Measurements from ENCODE around the gene CUX1.
A peak's percentile ranks its signal among the peaks of the same experiment; 100 is the strongest.

CUX1 gene

GRCh38 chr7:102185796-102186195 lies 368.4 kb downstream of the CUX1 start:
- TF ChIP-seq CTCF (IDR thresholded peaks at IDR 0.05; ENCODE audit: insufficient read depth, low read depth, low read length, missing control alignments) = no peak
- no peak overlapping the region for H3K4me3 ChIP-seq (ENCODE audit: low read length)
- DNase-seq (ENCODE audit: low read depth) = no peak

GRCh38 chr7:102186306-102186705 lies 368.9 kb downstream of the CUX1 start:
- H3K4me3 ChIP-seq (ENCODE audit: low read length) = no peak overlapping the region
- DNase-seq (ENCODE audit: low read depth) = peak; percentile 72
- TF ChIP-seq CTCF (IDR thresholded peaks at IDR 0.05; ENCODE audit: insufficient read depth, low read depth, low read length, missing control alignments) = no peak

- TF ChIP-seq CTCF (IDR thresholded peaks at IDR 0.05; ENCODE audit: insufficient read depth, low read depth, low read length, missing control alignments) = no peak
- no peak for DNase-seq (ENCODE audit: low read depth)
Observed at GRCh38 chr7:102188746-102189145, 371.3 kb downstream of the CUX1 start.

GRCh38 chr7:102189756-102190155 lies 372.3 kb downstream of the CUX1 start:
- DNase-seq (ENCODE audit: low read depth) = no peak
- TF ChIP-seq CTCF (IDR thresholded peaks at IDR 0.05; ENCODE audit: insufficient read depth, low read depth, low read length, missing control alignments) = no peak
- H3K4me3 ChIP-seq (ENCODE audit: low read length) = no peak overlapping the region

More at GRCh38 chr7:102188746-102189145, 371.3 kb downstream of the CUX1 start:
- no peak overlapping the region for H3K4me3 ChIP-seq (ENCODE audit: low read length)

GRCh38 chr7:102190776-102191350 lies 373.4 kb downstream of the CUX1 start:
- DNase-seq (ENCODE audit: low read depth) = no peak
- TF ChIP-seq CTCF (IDR thresholded peaks at IDR 0.05; ENCODE audit: insufficient read depth, low read depth, low read length, missing control alignments) = no peak
- no peak overlapping the region for H3K4me3 ChIP-seq (ENCODE audit: low read length)

GRCh38 chr7:102191556-102192379 lies 374.3 kb downstream of the CUX1 start:
- no peak for TF ChIP-seq CTCF (IDR thresholded peaks at IDR 0.05; ENCODE audit: insufficient read depth, low read depth, low read length, missing control alignments)
- DNase-seq (ENCODE audit: low read depth) = no peak

More at GRCh38 chr7:102191556-102192379, 374.3 kb downstream of the CUX1 start:
- H3K4me3 ChIP-seq (ENCODE audit: low read length) = no peak overlapping the region

Measured in epithelial cell of esophagus (primary cell).